NCI-H2029 treated with DMSO at 0.1 percent for 48 hours (cell line): Measurements from ENCODE around the gene AKR1C8.
"Not testable (repeated sequence)": the region's sequence is repeated elsewhere in the genome, so short reads cannot be mapped to it uniquely, and the experiment has no call there.

Source experiments
- DNase-seq: peaks from one replicate; lab custom pipeline; 2025; lab: John Stamatoyannopoulos, UW

AKR1C8 gene

GRCh38 chr10:5184987-5185775 is at the start of gene AKR1C8:
Gene AKR1C8, minus strand, starts transcription at chr10:5185150. Its CDS starts 46 bp downstream, at chr10:5185104.
- no peak for DNase-seq

- DNase-seq = no peak
Measured at GRCh38 chr10:5234106-5234860, 49.3 kb upstream of the AKR1C8 start.

GRCh38 chr10:5233324-5233723 is 48.4 kb upstream of the AKR1C8 start:
- no peak for DNase-seq

- DNase-seq = no peak
Measured at GRCh38 chr10:5229019-5229418, 44.1 kb upstream of the AKR1C8 start.

GRCh38 chr10:5222942-5223341 is 38.0 kb upstream of the AKR1C8 start:
- DNase-seq = not testable (repeated sequence)

GRCh38 chr10:5219262-5219661 is 34.3 kb upstream of the AKR1C8 start:
- no peak for DNase-seq

- DNase-seq = no peak
Measured at GRCh38 chr10:5216801-5217200, 31.9 kb upstream of the AKR1C8 start.

GRCh38 chr10:5211696-5212536 is 27.0 kb upstream of the AKR1C8 start:
- DNase-seq = no peak

- not testable (repeated sequence) for DNase-seq
Measured at GRCh38 chr10:5210261-5210660, 25.3 kb upstream of the AKR1C8 start.

GRCh38 chr10:5209776-5210175 is 24.8 kb upstream of the AKR1C8 start:
- DNase-seq = not testable (repeated sequence)

GRCh38 chr10:5206799-5207198 is 21.8 kb upstream of the AKR1C8 start:
- DNase-seq = no peak

GRCh38 chr10:5199398-5199797 is 14.4 kb upstream of the AKR1C8 start:
- DNase-seq = no peak

- no peak for DNase-seq
Measured at GRCh38 chr10:5198386-5198785, 13.4 kb upstream of the AKR1C8 start.

- no peak for DNase-seq
Measured at GRCh38 chr10:5196702-5197113, 11.8 kb upstream of the AKR1C8 start, which contains the start of gene AKR1C4. Gene AKR1C4, plus strand, starts transcription at chr10:5196837. Its CDS starts 31 bp downstream, at chr10:5196868.

- DNase-seq = no peak
Measured at GRCh38 chr10:5195727-5196374, 10.9 kb upstream of the AKR1C8 start.

- no peak for DNase-seq
Measured at GRCh38 chr10:5194431-5194830, 9.5 kb upstream of the AKR1C8 start.

GRCh38 chr10:5188358-5188757 is 3.4 kb upstream of the AKR1C8 start:
- DNase-seq = no peak

GRCh38 chr10:5187867-5188266 is 2.9 kb upstream of the AKR1C8 start:
- no peak for DNase-seq

GRCh38 chr10:5183923-5184322 is 1.0 kb downstream of the AKR1C8 start:
- DNase-seq = no peak

GRCh38 chr10:5180503-5180902 is 4.4 kb downstream of the AKR1C8 start:
- not testable (repeated sequence) for DNase-seq

GRCh38 chr10:5175581-5175980 is 9.4 kb downstream of the AKR1C8 start:
- not testable (repeated sequence) for DNase-seq
